K562 (cell line): Measurements from ENCODE around the gene ZNF581. TPM values are rescaled to one million over a fixed set of nuclear protein-coding genes. Genes with fewer than 3 reads are reported as not detected.

Experiments used
- ARNT ChIP-seq, 2 experiments: fragments of 450-650 bp; IDR thresholded peaks; 2 replicates each; pipeline ENCODE4 v1.6.1; 2016; ENCODE audit warnings: mild to moderate bottlenecking in 1 of 2
- MLX ChIP-seq, 2 experiments: fragments of 450-650 bp in 1 of 2; sonication (generic) in 1 of 2; formaldehyde crosslinking; conservative IDR thresholded peaks; 2 replicates each; pipeline versions ENCODE4 v1.4.0 to v1.8.1; 2020 to 2022; ENCODE audit warnings: mild to moderate bottlenecking in 1 of 2, missing genetic modification reagents in 1 of 2
- POLR2G ChIP-seq: fragments of 200-400 bp; formaldehyde crosslinking; IDR thresholded peaks from 2 replicates; pipeline ENCODE4 v1.6.1; 2017; ENCODE audit warnings: low read depth, mild to moderate bottlenecking, antibody characterized with exemption, low read length, moderate library complexity
- TRIM24 ChIP-seq, 2 experiments: fragments of 450-650 bp; IDR thresholded peaks; 2 replicates each; pipeline ENCODE4 v1.6.1; 2016
- polyA plus RNA-seq, 8 experiments: library from polyadenylated mRNA; depleted of rRNA in 4 of 8; stranded (reverse) in 5 of 8; unstranded in 3 of 8; fragments of >200 nt; fragmentation: Nextera tagmentation in 2 of 8; fragmentation: Illumina TruSeq in 1 of 8; extraction: Ambion mirVana in 2 of 8; extraction: Trizol in 1 of 8; gene quantifications; 2 replicates each; pipeline versions ENCODE4 v1.2.1 to v1.2.3, GENCODE V29; 2011 to 2014; ENCODE audit warnings: inconsistent platforms in 1 of 8, missing spikeins in 1 of 8
- total RNA-seq, 7 experiments: library from RNA; depleted of rRNA in 6 of 7; stranded (reverse); fragments of >200 nt in 6 of 7; fragmentation: Illumina TruSeq in 2 of 7; extraction: Trizol in 2 of 7; gene quantifications; 2 replicates each; pipeline versions ENCODE4 v1.2.1 to v1.2.3, GENCODE V29; 2011 to 2021; ENCODE audit warnings: low replicate concordance in 1 of 7
- TF ChIP-seq, protein P1 (sequence below): fragments of 450-650 bp; IDR thresholded peaks from 2 replicates; pipeline ENCODE4 v1.6.1; 2016; ENCODE audit warnings: mild to moderate bottlenecking, moderate library complexity
- TF ChIP-seq, protein P2 (sequence below): fragments of 250-450 bp; sonication (Bioruptor Pico); IDR thresholded peaks from 2 replicates; pipeline ENCODE4 v1.5.0; 2020; ENCODE audit warnings: mild to moderate bottlenecking, borderline replicate concordance

Gene ZNF581
- total and polyA plus RNA-seq, 9 of the 15 experiments (the other 6 are each of a cell fraction or from before 2014, with no cell fraction given): 2.4 to 39.4 (median 15.4) TPM

- TF ChIP-seq, protein P1, sequence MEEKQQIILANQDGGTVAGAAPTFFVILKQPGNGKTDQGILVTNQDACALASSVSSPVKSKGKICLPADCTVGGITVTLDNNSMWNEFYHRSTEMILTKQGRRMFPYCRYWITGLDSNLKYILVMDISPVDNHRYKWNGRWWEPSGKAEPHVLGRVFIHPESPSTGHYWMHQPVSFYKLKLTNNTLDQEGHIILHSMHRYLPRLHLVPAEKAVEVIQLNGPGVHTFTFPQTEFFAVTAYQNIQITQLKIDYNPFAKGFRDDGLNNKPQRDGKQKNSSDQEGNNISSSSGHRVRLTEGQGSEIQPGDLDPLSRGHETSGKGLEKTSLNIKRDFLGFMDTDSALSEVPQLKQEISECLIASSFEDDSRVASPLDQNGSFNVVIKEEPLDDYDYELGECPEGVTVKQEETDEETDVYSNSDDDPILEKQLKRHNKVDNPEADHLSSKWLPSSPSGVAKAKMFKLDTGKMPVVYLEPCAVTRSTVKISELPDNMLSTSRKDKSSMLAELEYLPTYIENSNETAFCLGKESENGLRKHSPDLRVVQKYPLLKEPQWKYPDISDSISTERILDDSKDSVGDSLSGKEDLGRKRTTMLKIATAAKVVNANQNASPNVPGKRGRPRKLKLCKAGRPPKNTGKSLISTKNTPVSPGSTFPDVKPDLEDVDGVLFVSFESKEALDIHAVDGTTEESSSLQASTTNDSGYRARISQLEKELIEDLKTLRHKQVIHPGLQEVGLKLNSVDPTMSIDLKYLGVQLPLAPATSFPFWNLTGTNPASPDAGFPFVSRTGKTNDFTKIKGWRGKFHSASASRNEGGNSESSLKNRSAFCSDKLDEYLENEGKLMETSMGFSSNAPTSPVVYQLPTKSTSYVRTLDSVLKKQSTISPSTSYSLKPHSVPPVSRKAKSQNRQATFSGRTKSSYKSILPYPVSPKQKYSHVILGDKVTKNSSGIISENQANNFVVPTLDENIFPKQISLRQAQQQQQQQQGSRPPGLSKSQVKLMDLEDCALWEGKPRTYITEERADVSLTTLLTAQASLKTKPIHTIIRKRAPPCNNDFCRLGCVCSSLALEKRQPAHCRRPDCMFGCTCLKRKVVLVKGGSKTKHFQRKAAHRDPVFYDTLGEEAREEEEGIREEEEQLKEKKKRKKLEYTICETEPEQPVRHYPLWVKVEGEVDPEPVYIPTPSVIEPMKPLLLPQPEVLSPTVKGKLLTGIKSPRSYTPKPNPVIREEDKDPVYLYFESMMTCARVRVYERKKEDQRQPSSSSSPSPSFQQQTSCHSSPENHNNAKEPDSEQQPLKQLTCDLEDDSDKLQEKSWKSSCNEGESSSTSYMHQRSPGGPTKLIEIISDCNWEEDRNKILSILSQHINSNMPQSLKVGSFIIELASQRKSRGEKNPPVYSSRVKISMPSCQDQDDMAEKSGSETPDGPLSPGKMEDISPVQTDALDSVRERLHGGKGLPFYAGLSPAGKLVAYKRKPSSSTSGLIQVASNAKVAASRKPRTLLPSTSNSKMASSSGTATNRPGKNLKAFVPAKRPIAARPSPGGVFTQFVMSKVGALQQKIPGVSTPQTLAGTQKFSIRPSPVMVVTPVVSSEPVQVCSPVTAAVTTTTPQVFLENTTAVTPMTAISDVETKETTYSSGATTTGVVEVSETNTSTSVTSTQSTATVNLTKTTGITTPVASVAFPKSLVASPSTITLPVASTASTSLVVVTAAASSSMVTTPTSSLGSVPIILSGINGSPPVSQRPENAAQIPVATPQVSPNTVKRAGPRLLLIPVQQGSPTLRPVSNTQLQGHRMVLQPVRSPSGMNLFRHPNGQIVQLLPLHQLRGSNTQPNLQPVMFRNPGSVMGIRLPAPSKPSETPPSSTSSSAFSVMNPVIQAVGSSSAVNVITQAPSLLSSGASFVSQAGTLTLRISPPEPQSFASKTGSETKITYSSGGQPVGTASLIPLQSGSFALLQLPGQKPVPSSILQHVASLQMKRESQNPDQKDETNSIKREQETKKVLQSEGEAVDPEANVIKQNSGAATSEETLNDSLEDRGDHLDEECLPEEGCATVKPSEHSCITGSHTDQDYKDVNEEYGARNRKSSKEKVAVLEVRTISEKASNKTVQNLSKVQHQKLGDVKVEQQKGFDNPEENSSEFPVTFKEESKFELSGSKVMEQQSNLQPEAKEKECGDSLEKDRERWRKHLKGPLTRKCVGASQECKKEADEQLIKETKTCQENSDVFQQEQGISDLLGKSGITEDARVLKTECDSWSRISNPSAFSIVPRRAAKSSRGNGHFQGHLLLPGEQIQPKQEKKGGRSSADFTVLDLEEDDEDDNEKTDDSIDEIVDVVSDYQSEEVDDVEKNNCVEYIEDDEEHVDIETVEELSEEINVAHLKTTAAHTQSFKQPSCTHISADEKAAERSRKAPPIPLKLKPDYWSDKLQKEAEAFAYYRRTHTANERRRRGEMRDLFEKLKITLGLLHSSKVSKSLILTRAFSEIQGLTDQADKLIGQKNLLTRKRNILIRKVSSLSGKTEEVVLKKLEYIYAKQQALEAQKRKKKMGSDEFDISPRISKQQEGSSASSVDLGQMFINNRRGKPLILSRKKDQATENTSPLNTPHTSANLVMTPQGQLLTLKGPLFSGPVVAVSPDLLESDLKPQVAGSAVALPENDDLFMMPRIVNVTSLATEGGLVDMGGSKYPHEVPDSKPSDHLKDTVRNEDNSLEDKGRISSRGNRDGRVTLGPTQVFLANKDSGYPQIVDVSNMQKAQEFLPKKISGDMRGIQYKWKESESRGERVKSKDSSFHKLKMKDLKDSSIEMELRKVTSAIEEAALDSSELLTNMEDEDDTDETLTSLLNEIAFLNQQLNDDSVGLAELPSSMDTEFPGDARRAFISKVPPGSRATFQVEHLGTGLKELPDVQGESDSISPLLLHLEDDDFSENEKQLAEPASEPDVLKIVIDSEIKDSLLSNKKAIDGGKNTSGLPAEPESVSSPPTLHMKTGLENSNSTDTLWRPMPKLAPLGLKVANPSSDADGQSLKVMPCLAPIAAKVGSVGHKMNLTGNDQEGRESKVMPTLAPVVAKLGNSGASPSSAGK: no peak
- no peak for TF ChIP-seq TRIM24 (IDR thresholded peaks at IDR 0.05)
- TF ChIP-seq POLR2G: peak; percentile 50
- TF ChIP-seq, protein P2, sequence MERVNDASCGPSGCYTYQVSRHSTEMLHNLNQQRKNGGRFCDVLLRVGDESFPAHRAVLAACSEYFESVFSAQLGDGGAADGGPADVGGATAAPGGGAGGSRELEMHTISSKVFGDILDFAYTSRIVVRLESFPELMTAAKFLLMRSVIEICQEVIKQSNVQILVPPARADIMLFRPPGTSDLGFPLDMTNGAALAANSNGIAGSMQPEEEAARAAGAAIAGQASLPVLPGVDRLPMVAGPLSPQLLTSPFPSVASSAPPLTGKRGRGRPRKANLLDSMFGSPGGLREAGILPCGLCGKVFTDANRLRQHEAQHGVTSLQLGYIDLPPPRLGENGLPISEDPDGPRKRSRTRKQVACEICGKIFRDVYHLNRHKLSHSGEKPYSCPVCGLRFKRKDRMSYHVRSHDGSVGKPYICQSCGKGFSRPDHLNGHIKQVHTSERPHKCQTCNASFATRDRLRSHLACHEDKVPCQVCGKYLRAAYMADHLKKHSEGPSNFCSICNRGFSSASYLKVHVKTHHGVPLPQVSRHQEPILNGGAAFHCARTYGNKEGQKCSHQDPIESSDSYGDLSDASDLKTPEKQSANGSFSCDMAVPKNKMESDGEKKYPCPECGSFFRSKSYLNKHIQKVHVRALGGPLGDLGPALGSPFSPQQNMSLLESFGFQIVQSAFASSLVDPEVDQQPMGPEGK (CRISPR knock-in tag): no peak
- TF ChIP-seq MLX (CRISPR knock-in tag; conservative IDR thresholded peaks at IDR 0.05): no peak
- no peak for TF ChIP-seq ARNT (IDR thresholded peaks at IDR 0.05)
These were observed 15.5 kb downstream of the ZNF581 start (continued) for GRCh38 chr19:55658846-55659459.
